ENCODE results near the gene LGR4. TPM values are rescaled to one million over a fixed set of nuclear protein-coding genes. Genes with fewer than 3 reads are reported as not detected.
A peak's percentile ranks its signal among the peaks of the same experiment; 100 is the strongest.
"Not testable (repeated sequence)": the region's sequence is repeated elsewhere in the genome, so short reads cannot be mapped to it uniquely, and the experiment has no call there.

Gene LGR4
- total RNA-seq, 1 experiment from 2014 or later = 99.2 TPM

DNA sequence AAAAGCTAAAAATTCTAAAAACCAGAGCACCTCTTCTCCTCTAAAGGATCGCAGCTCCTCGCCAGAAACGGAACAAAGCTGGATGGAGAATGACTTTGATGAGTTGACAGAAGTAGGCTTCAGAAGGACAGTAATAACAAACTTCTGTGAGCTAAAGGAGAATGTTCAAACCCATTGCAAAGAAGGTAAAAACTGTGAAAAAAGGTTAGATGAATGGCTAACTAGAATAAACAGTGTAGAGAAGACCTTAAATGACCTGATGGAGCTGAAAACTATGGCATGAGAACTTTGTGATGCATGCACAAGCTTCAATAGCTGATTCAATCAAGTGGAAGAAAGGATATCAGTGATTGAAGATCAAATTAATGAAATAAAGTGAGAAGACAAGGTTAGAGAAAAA lies 150.4 kb downstream of the LGR4 start:
- not testable (repeated sequence) for H4K5ac ChIP-seq (ENCODE audit: insufficient read length, low read depth, low read length); H2AFZ ChIP-seq (ENCODE audit: low read length); H4K91ac ChIP-seq (ENCODE audit: insufficient read length, low read depth, low read length); H3K14ac ChIP-seq (ENCODE audit: insufficient read depth, low read length); H2BK5ac ChIP-seq (ENCODE audit: insufficient read length, low read length); H2BK20ac ChIP-seq (ENCODE audit: low read depth, low read length, poor library complexity, severe bottlenecking); H3T11ph ChIP-seq (ENCODE audit: low read length); H3K27ac ChIP-seq (ENCODE audit: insufficient read length, low read depth, low read length); H3K79me2 ChIP-seq (ENCODE audit: insufficient read depth, low read length); H3K56ac ChIP-seq (ENCODE audit: insufficient read length, low read depth, low read length); H4K8ac ChIP-seq (replicated peaks; ENCODE audit: insufficient read length, low read depth, low read length); H3K79me1 ChIP-seq (ENCODE audit: insufficient read depth, low read depth, low read length, poor library complexity, severe bottlenecking); DNase-seq; H3K27ac Mint-ChIP-seq; H3K23ac ChIP-seq (ENCODE audit: insufficient read length, low read depth, low read length); H3K4ac ChIP-seq (ENCODE audit: low read depth, low read length); H2BK15ac ChIP-seq (ENCODE audit: low read depth, low read length); H3K4me3 Mint-ChIP-seq; H3K23me2 ChIP-seq (ENCODE audit: insufficient read length, low read depth, low read length, poor library complexity, severe bottlenecking); H3K9ac ChIP-seq (ENCODE audit: extremely low read depth, insufficient read length, low read length); H3K18ac ChIP-seq (ENCODE audit: insufficient read length, low read depth, low read length); H2AK5ac ChIP-seq (ENCODE audit: insufficient read length, low read length); H3K27me3 ChIP-seq (ENCODE audit: insufficient read depth, low read length); H3K27me3 Mint-ChIP-seq (ENCODE audit: low read depth); H4K20me1 ChIP-seq (ENCODE audit: control insufficient read depth, insufficient read depth, insufficient read length); H3K4me1 ChIP-seq (ENCODE audit: insufficient read depth, low read length); H2BK12ac ChIP-seq (ENCODE audit: insufficient read length, low read depth, low read length); H3K4me2 ChIP-seq (ENCODE audit: insufficient read depth, insufficient read length, low read length); H2BK120ac ChIP-seq (ENCODE audit: low read depth, low read length, poor library complexity, severe bottlenecking)
- Mint-ChIP-seq H3K9me3 (peaks cover 32 to 44% of the 10 kb centered on the region in 2 experiments), H3K36me3 (ENCODE audit: insufficient read depth in 1 of 3, low read depth in 3 of 3) (peaks cover 22 to 54% (median 25%) of the 10 kb centered on the region in 3 experiments), H3K4me1 (peaks cover 16 to 22% of the 10 kb centered on the region in 2 experiments)
- WGBS (ENCODE audit: extremely low coverage, insufficient read length, low lambda C conversion rate) = no CpG with 5 or more reads among the region's 3 CpGs
- peaks cover 11% of the 10 kb centered on the region for H3K9me3 ChIP-seq (ENCODE audit: control insufficient read depth, low read depth, low read length)

DNA sequence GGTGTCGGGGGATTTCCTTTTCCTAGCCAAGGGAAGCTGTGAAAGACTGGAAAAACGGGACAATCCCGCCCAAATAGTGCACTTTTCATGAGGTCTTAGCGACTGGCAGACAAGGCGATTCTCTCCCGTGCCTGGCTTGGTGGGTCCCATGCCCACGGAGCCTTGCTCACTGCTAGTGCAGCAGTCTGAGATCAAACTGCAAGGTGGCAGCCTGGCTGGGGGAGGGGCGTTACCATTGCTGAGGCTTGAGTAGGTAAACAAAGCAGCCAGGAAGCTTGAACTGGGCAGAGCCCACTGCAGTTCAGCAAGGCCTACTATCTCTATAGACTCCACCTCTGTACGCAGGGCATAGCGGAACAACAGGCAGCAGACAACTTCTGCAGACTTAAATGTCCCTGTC lies 151.2 kb downstream of the LGR4 start:
- WGBS (ENCODE audit: extremely low coverage, insufficient read length, low lambda C conversion rate) = no CpG with 5 or more reads among the region's 10 CpGs

More for the DNA sequence above, 151.2 kb downstream of the LGR4 start:
- not testable (repeated sequence) for H3K14ac ChIP-seq (ENCODE audit: insufficient read depth, low read length); H3T11ph ChIP-seq (ENCODE audit: low read length); H3K23ac ChIP-seq (ENCODE audit: insufficient read length, low read depth, low read length); H3K27ac ChIP-seq (ENCODE audit: insufficient read length, low read depth, low read length); H2AFZ ChIP-seq (ENCODE audit: low read length); H3K4me3 Mint-ChIP-seq; H3K79me1 ChIP-seq (ENCODE audit: insufficient read depth, low read depth, low read length, poor library complexity, severe bottlenecking); H3K9ac ChIP-seq (ENCODE audit: extremely low read depth, insufficient read length, low read length); H3K4me2 ChIP-seq (ENCODE audit: insufficient read depth, insufficient read length, low read length); H3K4me1 ChIP-seq (ENCODE audit: insufficient read depth, low read length); H3K4ac ChIP-seq (ENCODE audit: low read depth, low read length); H3K18ac ChIP-seq (ENCODE audit: insufficient read length, low read depth, low read length); H2BK5ac ChIP-seq (ENCODE audit: insufficient read length, low read length); H2BK12ac ChIP-seq (ENCODE audit: insufficient read length, low read depth, low read length); H3K79me2 ChIP-seq (ENCODE audit: insufficient read depth, low read length); H3K56ac ChIP-seq (ENCODE audit: insufficient read length, low read depth, low read length); H4K91ac ChIP-seq (ENCODE audit: insufficient read length, low read depth, low read length); H3K27me3 Mint-ChIP-seq (ENCODE audit: low read depth); H2BK120ac ChIP-seq (ENCODE audit: low read depth, low read length, poor library complexity, severe bottlenecking); H2BK15ac ChIP-seq (ENCODE audit: low read depth, low read length); H2AK5ac ChIP-seq (ENCODE audit: insufficient read length, low read length); H4K5ac ChIP-seq (ENCODE audit: insufficient read length, low read depth, low read length); H4K8ac ChIP-seq (replicated peaks; ENCODE audit: insufficient read length, low read depth, low read length); H2BK20ac ChIP-seq (ENCODE audit: low read depth, low read length, poor library complexity, severe bottlenecking); DNase-seq; H3K23me2 ChIP-seq (ENCODE audit: insufficient read length, low read depth, low read length, poor library complexity, severe bottlenecking); H3K27me3 ChIP-seq (ENCODE audit: insufficient read depth, low read length); H4K20me1 ChIP-seq (ENCODE audit: control insufficient read depth, insufficient read depth, insufficient read length)
- H3K9me3 ChIP-seq (ENCODE audit: control insufficient read depth, low read depth, low read length) = peaks cover 11% of the 10 kb centered on the region
- peak overlapping the region in 1 of 3 experiments; percentile 82; a peak in 1 of 7 replicates for H3K27ac Mint-ChIP-seq
- H3K4me1 Mint-ChIP-seq = peaks cover 16 to 22% of the 10 kb centered on the region in 2 experiments
- H3K9me3 Mint-ChIP-seq = peaks cover 28 to 39% of the 10 kb centered on the region in 2 experiments
- peaks cover 18 to 49% (median 21%) of the 10 kb centered on the region in 3 experiments for H3K36me3 Mint-ChIP-seq (ENCODE audit: insufficient read depth in 1 of 3, low read depth in 3 of 3)

Measured in H9 (cell line).